Ascending aorta (tissue), 2 donors: ENCODE data around the gene NSUN2. TPM values are rescaled to one million over a fixed set of nuclear protein-coding genes. Genes with fewer than 3 reads are reported as not detected.
A peak's percentile ranks its signal among the peaks of the same experiment; 100 is the strongest.

Experiments used
- DNase-seq, 2 donors: peaks; one replicate each; pipeline ENCODE4 v3.0.0-alpha.2; 2019; ENCODE audit warnings: low spot score in 2 of 2
- H3K27ac ChIP-seq, 2 donors: fragments of 200-600 bp; sonication (generic); one replicate each; pipeline ENCODE4 v1.5.1; 2016 to 2017; ENCODE audit warnings: mild to moderate bottlenecking in 1 of 2
- H3K27me3 ChIP-seq: fragments of 200-600 bp; sonication (generic); one replicate; pipeline ENCODE4 v1.5.1; 2017
- H3K36me3 ChIP-seq, 2 donors: fragments of 200-600 bp; sonication (generic); one replicate each; pipeline ENCODE4 v1.5.1; 2016
- H3K4me1 ChIP-seq, 2 donors: fragments of 200-600 bp; sonication (generic); one replicate each; pipeline ENCODE4 v1.5.1; 2016 to 2017; ENCODE audit warnings: mild to moderate bottlenecking in 1 of 2
- H3K4me3 ChIP-seq, 2 donors: fragments of 200-600 bp; sonication (generic); one replicate each; pipeline ENCODE4 v1.5.1; 2016 to 2017; ENCODE audit warnings: mild to moderate bottlenecking in 1 of 2
- H3K9me3 ChIP-seq, 2 donors: fragments of 200-600 bp; sonication (generic); one replicate each; pipeline ENCODE4 v1.5.1; 2016
- intact Hi-C: fragments of 100-400 bp; cut with DNase I; formaldehyde crosslinking; loops from one replicate; pipeline ENCODE4 v1.15.1; 2023
- total RNA-seq: library from RNA; depleted of rRNA; stranded (reverse); fragments of >200 nt; gene quantifications from one replicate; pipeline ENCODE4 v1.1.0, GENCODE V29; 2016
- TF ChIP-seq, protein P1 (sequence below), 3 experiments: fragments of 200-600 bp in 2 of 3; fragments of 450-650 bp in 1 of 3; sonication (generic) in 2 of 3; IDR thresholded peaks; one replicate each; pipeline ENCODE4 v1.5.1; 2016 to 2019; ENCODE audit warnings: antibody characterized with exemption in 3 of 3, mild to moderate bottlenecking in 1 of 3, moderate library complexity in 1 of 3

Gene NSUN2
- total RNA-seq, 1 donor from 2014 or later: 19.1 TPM

DNA sequence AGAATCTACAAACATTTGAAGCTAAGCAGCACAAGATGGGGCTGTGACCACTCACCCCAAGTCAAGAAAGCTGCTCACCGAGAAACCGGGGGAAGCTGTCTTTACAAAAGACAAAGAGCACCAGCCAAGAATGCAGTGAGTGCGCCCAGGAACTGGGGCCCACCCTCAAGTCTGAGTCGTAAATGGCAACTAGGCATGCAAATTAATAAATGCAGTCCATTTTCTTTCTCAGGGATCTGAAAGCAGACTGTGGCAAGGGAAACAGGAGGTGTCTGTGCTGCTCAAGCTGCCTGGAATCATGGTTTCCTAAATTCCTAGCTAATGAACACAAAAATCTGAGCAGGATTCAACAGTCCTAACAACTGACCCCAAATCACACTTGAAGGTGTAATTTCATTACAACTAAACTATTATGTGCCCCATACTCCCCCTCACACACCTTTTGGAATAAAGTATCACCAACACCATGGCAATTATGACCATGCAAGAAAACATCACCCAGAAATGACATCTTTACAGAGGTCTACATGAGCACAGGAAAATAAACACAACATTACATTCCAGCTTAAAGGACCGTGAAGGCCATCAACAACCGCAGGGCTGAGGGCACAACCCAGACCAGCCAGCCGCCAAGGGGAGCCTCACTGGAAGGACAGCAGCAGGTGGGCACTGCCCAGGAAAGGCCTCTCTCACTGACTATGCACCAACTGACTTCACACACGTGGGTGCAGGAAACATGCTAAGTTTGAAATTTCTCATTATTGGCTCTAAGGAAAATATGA lies 17.6 kb downstream of the NSUN2 start:
- DNase-seq: no peak
- no peak overlapping the region for H3K4me3 ChIP-seq
- no peaks in the 10 kb centered on the region for H3K27me3 ChIP-seq
- H3K9me3 ChIP-seq: no peaks in the 10 kb centered on the region
- no peak overlapping the region for H3K27ac ChIP-seq
- peaks cover 66 to 95% of the 10 kb centered on the region in 2 donors for H3K36me3 ChIP-seq
- intact Hi-C loops: no loop called here
- H3K4me1 ChIP-seq: no peaks in the 10 kb centered on the region
- TF ChIP-seq, protein P1, sequence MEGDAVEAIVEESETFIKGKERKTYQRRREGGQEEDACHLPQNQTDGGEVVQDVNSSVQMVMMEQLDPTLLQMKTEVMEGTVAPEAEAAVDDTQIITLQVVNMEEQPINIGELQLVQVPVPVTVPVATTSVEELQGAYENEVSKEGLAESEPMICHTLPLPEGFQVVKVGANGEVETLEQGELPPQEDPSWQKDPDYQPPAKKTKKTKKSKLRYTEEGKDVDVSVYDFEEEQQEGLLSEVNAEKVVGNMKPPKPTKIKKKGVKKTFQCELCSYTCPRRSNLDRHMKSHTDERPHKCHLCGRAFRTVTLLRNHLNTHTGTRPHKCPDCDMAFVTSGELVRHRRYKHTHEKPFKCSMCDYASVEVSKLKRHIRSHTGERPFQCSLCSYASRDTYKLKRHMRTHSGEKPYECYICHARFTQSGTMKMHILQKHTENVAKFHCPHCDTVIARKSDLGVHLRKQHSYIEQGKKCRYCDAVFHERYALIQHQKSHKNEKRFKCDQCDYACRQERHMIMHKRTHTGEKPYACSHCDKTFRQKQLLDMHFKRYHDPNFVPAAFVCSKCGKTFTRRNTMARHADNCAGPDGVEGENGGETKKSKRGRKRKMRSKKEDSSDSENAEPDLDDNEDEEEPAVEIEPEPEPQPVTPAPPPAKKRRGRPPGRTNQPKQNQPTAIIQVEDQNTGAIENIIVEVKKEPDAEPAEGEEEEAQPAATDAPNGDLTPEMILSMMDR (IDR thresholded peaks at IDR 0.05): no peak

DNA sequence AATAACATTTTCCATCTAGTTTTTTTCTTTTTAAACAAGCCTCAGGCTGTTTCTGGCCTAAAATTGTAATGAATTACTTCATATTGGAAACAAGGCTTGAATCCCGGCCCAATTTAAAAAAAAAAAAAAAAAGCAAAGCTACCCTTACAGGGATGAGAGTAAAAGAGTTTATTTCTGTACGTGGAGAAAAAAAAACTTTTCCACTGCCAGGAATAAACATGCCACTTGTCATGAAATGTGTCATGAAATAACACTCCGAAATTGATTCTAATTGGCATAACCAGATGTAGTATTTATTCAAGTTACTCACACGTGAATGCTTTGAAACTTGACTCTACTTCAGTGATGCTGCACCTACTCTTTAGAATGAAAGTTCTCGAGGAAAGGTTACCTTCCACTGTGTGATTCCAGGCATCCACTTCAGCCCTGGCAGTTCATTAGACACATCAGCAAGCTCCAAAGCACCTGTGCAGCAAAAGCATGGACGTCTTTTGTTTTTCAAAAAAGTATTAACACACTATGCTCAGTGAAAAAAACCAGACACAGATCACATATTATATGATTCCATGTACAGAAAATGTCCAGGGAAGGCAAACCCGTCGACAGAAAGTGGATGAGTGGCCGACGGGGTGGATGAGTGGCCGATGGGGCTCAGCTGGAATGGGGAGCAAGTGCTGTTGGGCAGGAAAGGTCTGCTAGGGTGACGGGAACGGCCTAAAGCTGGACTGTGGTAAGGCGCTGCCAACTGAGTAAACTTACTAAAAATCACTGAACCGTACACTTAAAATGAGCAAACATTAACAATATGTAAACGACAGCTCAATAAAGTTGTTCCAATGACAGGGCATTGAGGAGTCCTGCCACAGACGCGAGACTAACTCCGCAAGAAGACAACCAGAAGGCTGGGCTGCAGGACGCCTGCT lies 21.2 kb downstream of the NSUN2 start:
- Histone ChIP-seq H3K4me3 (no peak overlapping the region), H3K36me3 (peaks cover 61 to 99% of the 10 kb centered on the region in 2 donors), H3K4me1 (no peaks in the 10 kb centered on the region), H3K27ac (peak overlapping the region in 1 of 2 donors; percentile 19), H3K9me3 (no peaks in the 10 kb centered on the region), H3K27me3 (no peaks in the 10 kb centered on the region)
- intact Hi-C loops: no loop called here
- DNase-seq: no peak
- TF ChIP-seq, protein P1 (IDR thresholded peaks at IDR 0.05): no peak

DNA sequence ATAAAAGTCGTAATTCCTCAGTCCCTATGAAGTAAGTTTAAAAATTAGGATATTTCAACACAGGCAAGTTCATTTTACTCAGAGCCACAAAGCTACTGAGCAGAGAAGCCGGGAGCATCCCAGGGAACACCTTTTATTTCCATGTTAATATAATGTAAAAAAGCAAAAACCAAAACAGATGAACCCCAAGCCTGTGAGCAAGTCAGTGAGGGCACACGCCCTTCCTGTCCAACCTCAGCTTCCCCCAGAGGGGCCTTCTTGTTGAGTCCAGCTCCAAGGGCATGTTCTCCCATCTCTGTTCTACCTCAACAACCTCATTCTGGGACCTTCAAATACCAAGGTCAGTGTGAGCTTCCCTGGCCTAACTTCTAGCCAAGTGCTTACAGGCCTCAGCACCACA lies 24.8 kb downstream of the NSUN2 start:
- no peak for DNase-seq
- H3K27ac ChIP-seq: no peak overlapping the region
- H3K36me3 ChIP-seq: peaks cover 71 to 94% of the 10 kb centered on the region in 2 donors
- TF ChIP-seq, protein P1 (IDR thresholded peaks at IDR 0.05): no peak
- H3K4me3 ChIP-seq: no peak overlapping the region
- no peaks in the 10 kb centered on the region for H3K9me3 ChIP-seq
- no peaks in the 10 kb centered on the region for H3K27me3 ChIP-seq
- no peaks in the 10 kb centered on the region for H3K4me1 ChIP-seq
- intact Hi-C loops: no loop called here

DNA sequence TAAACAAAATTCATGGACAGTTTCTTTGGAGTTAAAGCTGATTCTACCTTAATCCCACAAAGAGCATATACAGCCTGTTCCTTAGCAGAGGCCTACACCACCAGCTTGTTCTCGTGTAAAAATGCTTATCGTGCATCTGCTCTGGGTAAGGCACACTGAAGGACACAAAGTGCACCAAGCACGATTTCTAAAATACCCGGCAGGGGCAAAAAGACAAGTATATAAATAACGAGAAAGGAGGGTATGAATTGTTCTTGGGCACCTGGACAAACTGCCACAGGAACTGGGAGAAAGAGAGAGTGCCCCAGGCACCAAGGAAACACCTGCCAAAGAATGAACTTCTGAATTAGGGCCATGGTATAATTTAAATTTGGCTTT lies 25.3 kb downstream of the NSUN2 start:
- no peak overlapping the region for H3K27ac ChIP-seq
- peaks cover 75 to 92% of the 10 kb centered on the region in 2 donors for H3K36me3 ChIP-seq
- no peak overlapping the region for H3K4me3 ChIP-seq
- TF ChIP-seq, protein P1 (IDR thresholded peaks at IDR 0.05): no peak
- DNase-seq: no peak
- intact Hi-C loops: no loop called here
- no peaks in the 10 kb centered on the region for H3K27me3 ChIP-seq
- no peaks in the 10 kb centered on the region for H3K9me3 ChIP-seq
- no peaks in the 10 kb centered on the region for H3K4me1 ChIP-seq

DNA sequence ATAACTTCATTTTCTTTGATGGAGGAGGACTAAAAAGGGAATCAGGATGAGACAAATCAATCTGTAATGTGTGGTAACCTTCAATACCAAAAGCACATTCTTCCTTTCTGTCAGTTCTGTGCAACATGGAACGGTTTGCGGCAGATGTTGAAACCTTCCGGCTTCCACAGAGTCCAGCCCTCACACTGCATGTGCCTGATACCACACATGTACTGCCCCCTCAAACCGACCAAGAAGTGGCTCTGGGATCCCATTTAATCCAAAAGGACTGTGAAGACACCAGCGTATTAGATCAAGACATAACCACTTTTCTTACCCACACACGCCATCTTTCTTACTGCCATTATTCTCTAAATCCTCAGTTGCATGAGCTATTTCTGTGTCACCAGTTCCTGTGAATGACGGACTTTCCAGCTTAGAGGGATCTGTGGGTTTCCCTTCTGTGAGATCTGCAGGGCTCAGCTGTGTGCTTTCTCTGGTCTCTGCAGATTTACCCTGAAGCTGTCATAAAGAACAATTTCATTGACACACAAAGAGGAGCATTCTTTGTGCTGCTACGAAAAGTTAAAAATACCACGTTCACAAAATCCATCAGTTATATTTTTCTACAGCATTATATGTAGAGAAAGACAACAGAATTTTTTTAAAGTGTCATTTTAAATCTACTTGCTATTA lies 25.8 kb downstream of the NSUN2 start:
- Histone ChIP-seq H3K27me3 (no peaks in the 10 kb centered on the region), H3K36me3 (peaks cover 80 to 92% of the 10 kb centered on the region in 2 donors), H3K27ac (no peak overlapping the region), H3K9me3 (no peaks in the 10 kb centered on the region), H3K4me3 (no peak overlapping the region), H3K4me1 (no peaks in the 10 kb centered on the region)
- TF ChIP-seq, protein P1 (IDR thresholded peaks at IDR 0.05): no peak
- DNase-seq: no peak
- intact Hi-C loops: no loop called here
